ENCODE data around the gene TBX2.

TBX2 gene

GRCh38 chr17:61390479-61390791 is 9.2 kb upstream of the TBX2 start:
- no peaks in the 10 kb centered on the region for H4K20me1 ChIP-seq (ENCODE audit: insufficient read depth, low read length)
- no peak overlapping the region for H3K27ac ChIP-seq (ENCODE audit: low read depth, low read length, poor library complexity, severe bottlenecking)
- no peaks in the 10 kb centered on the region for H3K4me1 ChIP-seq (ENCODE audit: insufficient read depth, low read length, severe bottlenecking)
- H3K9ac ChIP-seq (ENCODE audit: low read length) = no peak overlapping the region
- no peak for TF ChIP-seq EZH2 (IDR thresholded peaks at IDR 0.05; ENCODE audit: borderline replicate concordance, low read length)
- TF ChIP-seq CTCF (IDR thresholded peaks at IDR 0.05; ENCODE audit: low read length) = no peak
- H3F3A ChIP-seq (ENCODE audit: insufficient read depth, low read length) = no peaks in the 10 kb centered on the region
- H3K9me3 ChIP-seq (ENCODE audit: low read length) = no peaks in the 10 kb centered on the region
- H3K4me3 ChIP-seq (ENCODE audit: low read depth, low read length, poor library complexity, severe bottlenecking) = no peak overlapping the region
- no peaks in the 10 kb centered on the region for H3K9me2 ChIP-seq (ENCODE audit: low read depth, low read length)
- H3K27me3 ChIP-seq (ENCODE audit: insufficient read depth, low read length) = no peaks in the 10 kb centered on the region
- no peaks in the 10 kb centered on the region for H3K79me2 ChIP-seq (ENCODE audit: insufficient read depth, low read length)
- H3K4me2 ChIP-seq (ENCODE audit: low read length) = no peak overlapping the region
- no peaks in the 10 kb centered on the region for H3K36me3 ChIP-seq (ENCODE audit: insufficient read depth, low read length)
- H2AFZ ChIP-seq (ENCODE audit: low read length) = no peak overlapping the region

- Histone ChIP-seq H2AFZ (ENCODE audit: low read length) (no peak overlapping the region), H3K4me1 (ENCODE audit: insufficient read depth, low read length, severe bottlenecking) (no peaks in the 10 kb centered on the region), H3K4me2 (ENCODE audit: low read length) (no peak overlapping the region), H4K20me1 (ENCODE audit: insufficient read depth, low read length) (no peaks in the 10 kb centered on the region), H3K79me2 (ENCODE audit: insufficient read depth, low read length) (no peaks in the 10 kb centered on the region), H3K36me3 (ENCODE audit: insufficient read depth, low read length) (no peaks in the 10 kb centered on the region), H3K9ac (ENCODE audit: low read length) (no peak overlapping the region), H3K9me2 (ENCODE audit: low read depth, low read length) (no peaks in the 10 kb centered on the region), H3K9me3 (ENCODE audit: low read length) (no peaks in the 10 kb centered on the region), H3K4me3 (ENCODE audit: low read depth, low read length, poor library complexity, severe bottlenecking) (no peak overlapping the region), H3K27ac (ENCODE audit: low read depth, low read length, poor library complexity, severe bottlenecking) (no peak overlapping the region), H3K27me3 (ENCODE audit: insufficient read depth, low read length) (no peaks in the 10 kb centered on the region), H3F3A (ENCODE audit: insufficient read depth, low read length) (no peaks in the 10 kb centered on the region)
- TF ChIP-seq EZH2 (IDR thresholded peaks at IDR 0.05; ENCODE audit: borderline replicate concordance, low read length) = no peak
- no peak for TF ChIP-seq CTCF (IDR thresholded peaks at IDR 0.05; ENCODE audit: low read length)
These were observed 7.9 kb upstream of the TBX2 start for GRCh38 chr17:61391595-61392291.

DNA sequence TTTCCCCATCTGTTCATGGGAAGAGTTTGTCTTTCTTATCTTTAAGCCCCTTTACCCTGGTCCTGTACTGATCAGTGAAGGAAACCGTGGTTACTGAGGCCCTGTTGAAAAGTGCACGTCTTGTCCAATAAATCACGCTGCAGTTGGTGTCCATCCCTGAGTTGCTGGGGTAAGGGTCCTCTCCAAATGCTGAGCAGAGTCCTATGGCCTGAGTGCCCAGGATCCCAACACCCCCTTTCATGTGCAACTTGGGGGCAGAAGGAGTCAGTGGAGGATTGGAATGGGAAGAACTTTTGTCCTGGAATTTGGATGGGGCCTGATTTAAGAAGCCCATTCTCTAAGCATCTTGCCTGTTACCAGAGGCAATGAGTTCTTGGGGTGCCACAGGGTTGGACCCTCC is 7.0 kb upstream of the TBX2 start:
- TF ChIP-seq CTCF (IDR thresholded peaks at IDR 0.05; ENCODE audit: low read length) (no peak), EZH2 (IDR thresholded peaks at IDR 0.05; ENCODE audit: borderline replicate concordance, low read length) (no peak)
- Histone ChIP-seq H3K36me3 (ENCODE audit: insufficient read depth, low read length) (no peaks in the 10 kb centered on the region), H3K27me3 (ENCODE audit: insufficient read depth, low read length) (no peaks in the 10 kb centered on the region)

More for the DNA sequence above, 7.0 kb upstream of the TBX2 start:
- Histone ChIP-seq H3F3A (ENCODE audit: insufficient read depth, low read length) (no peaks in the 10 kb centered on the region), H3K9me3 (ENCODE audit: low read length) (no peaks in the 10 kb centered on the region), H3K27ac (ENCODE audit: low read depth, low read length, poor library complexity, severe bottlenecking) (no peak overlapping the region), H3K79me2 (ENCODE audit: insufficient read depth, low read length) (no peaks in the 10 kb centered on the region), H2AFZ (ENCODE audit: low read length) (no peak overlapping the region), H3K4me3 (ENCODE audit: low read depth, low read length, poor library complexity, severe bottlenecking) (no peak overlapping the region), H4K20me1 (ENCODE audit: insufficient read depth, low read length) (no peaks in the 10 kb centered on the region), H3K4me1 (ENCODE audit: insufficient read depth, low read length, severe bottlenecking) (no peaks in the 10 kb centered on the region), H3K9me2 (ENCODE audit: low read depth, low read length) (no peaks in the 10 kb centered on the region), H3K4me2 (ENCODE audit: low read length) (no peak overlapping the region), H3K9ac (ENCODE audit: low read length) (no peak overlapping the region)

All from OCI-LY1 (cell line).